ENCODE results near the gene SLC30A1.
"Not testable (repeated sequence)": the region's sequence is repeated elsewhere in the genome, so short reads cannot be mapped to it uniquely, and the experiment has no call there.

Gene SLC30A1

GRCh38 chr1:211578640-211579439 is at the start of gene SLC30A1:
SLC30A1 (minus strand) TSS chr1:211579161; CDS start chr1:211578612, 549 bp downstream.
- DNase-seq, result peak; percentile 99

GRCh38 chr1:211628417-211628816 is 49.5 kb upstream of the SLC30A1 start:
- DNase-seq, result peak; percentile 67

GRCh38 chr1:211627259-211627658 is 48.3 kb upstream of the SLC30A1 start:
- no peak for DNase-seq

GRCh38 chr1:211625866-211626265 is 46.9 kb upstream of the SLC30A1 start:
- not testable (repeated sequence) for DNase-seq

- no peak for DNase-seq
These were observed 46.1 kb upstream of the SLC30A1 start for GRCh38 chr1:211625040-211625439.

- no peak for DNase-seq
These were observed 44.6 kb upstream of the SLC30A1 start for GRCh38 chr1:211623515-211623914.

- no peak for DNase-seq
These were observed 42.7 kb upstream of the SLC30A1 start for GRCh38 chr1:211621447-211622198.

- DNase-seq, result no peak
These were observed 41.1 kb upstream of the SLC30A1 start for GRCh38 chr1:211620097-211620496.

- no peak for DNase-seq
These were observed 40.4 kb upstream of the SLC30A1 start for GRCh38 chr1:211619033-211619996.

GRCh38 chr1:211616965-211617297 is 38.0 kb upstream of the SLC30A1 start:
- DNase-seq, result no peak

GRCh38 chr1:211616231-211616964 is 37.4 kb upstream of the SLC30A1 start:
- DNase-seq, result peak; percentile 83

- no peak for DNase-seq
These were observed 35.7 kb upstream of the SLC30A1 start for GRCh38 chr1:211614615-211615014.

GRCh38 chr1:211613951-211614350 is 35.0 kb upstream of the SLC30A1 start:
- DNase-seq, result no peak

GRCh38 chr1:211613108-211613947 is 34.4 kb upstream of the SLC30A1 start:
- DNase-seq, result peak; percentile 78

- DNase-seq, result no peak
These were observed 33.8 kb upstream of the SLC30A1 start for GRCh38 chr1:211612786-211613107.

- no peak for DNase-seq
These were observed 32.9 kb upstream of the SLC30A1 start for GRCh38 chr1:211611818-211612217.

GRCh38 chr1:211610779-211611556 is 32.0 kb upstream of the SLC30A1 start:
- peak; percentile 77 for DNase-seq

GRCh38 chr1:211609120-211610024 is 30.4 kb upstream of the SLC30A1 start:
- DNase-seq, result no peak

GRCh38 chr1:211607754-211608473 is 29.0 kb upstream of the SLC30A1 start:
- DNase-seq, result no peak

All from femur (tissue), 1 donor.